Gastroesophageal sphincter (tissue), 4 donors: ENCODE data around the gene DYRK1A. TPM values are rescaled to one million over a fixed set of nuclear protein-coding genes. Genes with fewer than 3 reads are reported as not detected.

Experiments used
- ATAC-seq: fragments of 150-250 bp; one replicate; pipeline ENCODE4 v1.9.1; 2016; ENCODE audit warnings: mild to moderate bottlenecking, moderate library complexity
- H3K27ac ChIP-seq, 4 donors: fragments of 200-600 bp; sonication (generic) in 3 of 4; 1 replicate in 3 of 4; 2 replicates in 1 of 4; pipeline ENCODE4 v1.5.1; 2016 to 2019
- H3K27me3 ChIP-seq: fragments of 200-600 bp; sonication (generic); one replicate; pipeline ENCODE4 v1.5.1; 2019
- H3K36me3 ChIP-seq, 2 donors: fragments of 200-600 bp; sonication (generic); one replicate each; pipeline ENCODE4 v1.5.1; 2019; ENCODE audit warnings: control low read depth in 1 of 2
- H3K4me1 ChIP-seq, 3 donors: fragments of 200-600 bp; sonication (generic); 1 replicate in 2 of 3; 2 replicates in 1 of 3; pipeline ENCODE4 v1.5.1; 2016 to 2019; ENCODE audit warnings: control low read depth in 2 of 3
- H3K4me3 ChIP-seq, 2 donors: fragments of 200-600 bp; sonication (generic); one replicate each; pipeline ENCODE4 v1.5.1; 2019; ENCODE audit warnings: mild to moderate bottlenecking in 1 of 2, moderate library complexity in 1 of 2
- H3K9me3 ChIP-seq, 3 donors: fragments of 200-600 bp; sonication (generic); one replicate each; pipeline ENCODE4 v1.5.1; 2017 to 2019; ENCODE audit warnings: control low read depth in 2 of 3
- EP300 ChIP-seq: sonication (generic); formaldehyde crosslinking; IDR thresholded peaks from one replicate; pipeline ENCODE4 v1.6.1; 2017; ENCODE audit warnings: antibody characterized with exemption, mild to moderate bottlenecking
- POLR2A ChIP-seq, 2 donors: fragments of 450-650 bp; IDR thresholded peaks; one replicate each; pipeline ENCODE4 v1.6.1; 2017; ENCODE audit warnings: antibody characterized with exemption in 2 of 2, mild to moderate bottlenecking in 2 of 2, moderate library complexity in 1 of 2
- POLR2AphosphoS5 ChIP-seq: sonication (generic); formaldehyde crosslinking; IDR thresholded peaks from one replicate; pipeline ENCODE4 v1.6.1; 2017; ENCODE audit warnings: antibody characterized with exemption
- WGBS, 2 donors: methylation state at CpG; one replicate each; pipeline ENCODE4 v1.1.5; 2018; ENCODE audit warnings: low coverage in 1 of 2; 5-methylcytosine and 5-hydroxymethylcytosine counted together
- total RNA-seq, 4 donors: library from RNA; depleted of rRNA; stranded (reverse); fragments of >200 nt; gene quantifications; one replicate each; pipeline ENCODE4 v1.1.0, GENCODE V29; 2016
- TF ChIP-seq, protein P1 (sequence below), 4 experiments: fragments of 200-600 bp in 2 of 4; fragments of 450-650 bp in 2 of 4; sonication (generic) in 1 of 4; IDR thresholded peaks; one replicate each; pipeline ENCODE4 v1.5.1; 2017 to 2019; ENCODE audit warnings: antibody characterized with exemption in 4 of 4, mild to moderate bottlenecking in 2 of 4, moderate library complexity in 2 of 4

The DYRK1A gene
- total RNA-seq, 4 donors from 2014 or later: 85.1 to 102 (median 94.0) TPM

- Histone ChIP-seq H3K27ac (no peak overlapping the region), H3K9me3 (no peaks in the 10 kb centered on the region), H3K4me3 (no peak overlapping the region), H3K27me3 (no peaks in the 10 kb centered on the region), H3K36me3 (no peaks in the 10 kb centered on the region), H3K4me1 (no peaks in the 10 kb centered on the region)
- ATAC-seq: no peak
- TF ChIP-seq, protein P1, sequence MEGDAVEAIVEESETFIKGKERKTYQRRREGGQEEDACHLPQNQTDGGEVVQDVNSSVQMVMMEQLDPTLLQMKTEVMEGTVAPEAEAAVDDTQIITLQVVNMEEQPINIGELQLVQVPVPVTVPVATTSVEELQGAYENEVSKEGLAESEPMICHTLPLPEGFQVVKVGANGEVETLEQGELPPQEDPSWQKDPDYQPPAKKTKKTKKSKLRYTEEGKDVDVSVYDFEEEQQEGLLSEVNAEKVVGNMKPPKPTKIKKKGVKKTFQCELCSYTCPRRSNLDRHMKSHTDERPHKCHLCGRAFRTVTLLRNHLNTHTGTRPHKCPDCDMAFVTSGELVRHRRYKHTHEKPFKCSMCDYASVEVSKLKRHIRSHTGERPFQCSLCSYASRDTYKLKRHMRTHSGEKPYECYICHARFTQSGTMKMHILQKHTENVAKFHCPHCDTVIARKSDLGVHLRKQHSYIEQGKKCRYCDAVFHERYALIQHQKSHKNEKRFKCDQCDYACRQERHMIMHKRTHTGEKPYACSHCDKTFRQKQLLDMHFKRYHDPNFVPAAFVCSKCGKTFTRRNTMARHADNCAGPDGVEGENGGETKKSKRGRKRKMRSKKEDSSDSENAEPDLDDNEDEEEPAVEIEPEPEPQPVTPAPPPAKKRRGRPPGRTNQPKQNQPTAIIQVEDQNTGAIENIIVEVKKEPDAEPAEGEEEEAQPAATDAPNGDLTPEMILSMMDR (IDR thresholded peaks at IDR 0.05): no peak
- no peak for TF ChIP-seq POLR2AphosphoS5
- no peak for TF ChIP-seq EP300
- TF ChIP-seq POLR2A (IDR thresholded peaks at IDR 0.05): no peak
- WGBS, 2 donors: 66 to 76% methylated on average over 6 of the region's 6 CpGs
Measured at GRCh38 chr21:37571442-37571841, 204.9 kb downstream of the DYRK1A start.

DNA sequence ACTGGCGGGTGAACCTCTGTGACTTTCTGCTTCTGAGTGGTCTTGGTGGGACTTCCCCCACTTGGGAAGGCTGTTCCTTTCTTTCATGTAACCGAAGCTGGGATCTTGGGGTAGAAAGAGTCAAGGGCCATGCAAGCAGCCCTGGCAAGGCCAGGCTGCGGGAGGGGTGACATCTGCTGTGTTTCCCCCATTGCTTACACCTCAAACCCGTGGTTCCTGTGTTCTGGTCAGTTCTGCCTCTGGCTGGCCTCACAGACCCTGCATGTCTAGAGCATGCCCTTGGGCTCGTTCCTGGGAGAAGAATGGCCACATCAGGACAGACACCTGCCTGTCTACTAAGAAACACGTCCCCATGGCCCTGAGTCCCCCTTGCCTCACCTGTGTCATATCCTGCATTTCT is 207.7 kb downstream of the DYRK1A start:
- TF ChIP-seq EP300: no peak
- TF ChIP-seq, protein P1 (IDR thresholded peaks at IDR 0.05): no peak
- TF ChIP-seq POLR2AphosphoS5: no peak
- TF ChIP-seq POLR2A (IDR thresholded peaks at IDR 0.05): no peak
- WGBS, 2 donors: 93% methylated on average over 3 of the region's 6 CpGs; no CpG with 5 or more reads in 1 of the 2 donors
- Histone ChIP-seq H3K9me3 (peaks cover 0 to 17% (median 0%) of the 10 kb centered on the region in 3 donors), H3K4me1 (no peaks in the 10 kb centered on the region), H3K27me3 (no peaks in the 10 kb centered on the region), H3K4me3 (no peak overlapping the region), H3K36me3 (no peaks in the 10 kb centered on the region), H3K27ac (no peak overlapping the region)
- ATAC-seq: no peak

- no peaks in the 10 kb centered on the region for H3K4me1 ChIP-seq
- WGBS, 2 donors: 93% methylated on average over 3 of the region's 7 CpGs; no CpG with 5 or more reads in 1 of the 2 donors
- H3K36me3 ChIP-seq: no peaks in the 10 kb centered on the region
- no peaks in the 10 kb centered on the region for H3K27me3 ChIP-seq
- TF ChIP-seq POLR2AphosphoS5 (no peak), EP300 (no peak), POLR2A (IDR thresholded peaks at IDR 0.05) (no peak)
- TF ChIP-seq, protein P1 (IDR thresholded peaks at IDR 0.05): no peak
- no peak overlapping the region for H3K4me3 ChIP-seq
- ATAC-seq: no peak
- H3K27ac ChIP-seq: no peak overlapping the region
- H3K9me3 ChIP-seq: peaks cover 0 to 17% (median 0%) of the 10 kb centered on the region in 3 donors
Measured at GRCh38 chr21:37574751-37575150, 208.2 kb downstream of the DYRK1A start.

GRCh38 chr21:37575580-37575979 is 209.0 kb downstream of the DYRK1A start:
- no peak overlapping the region for H3K27ac ChIP-seq
- no peaks in the 10 kb centered on the region for H3K27me3 ChIP-seq
- H3K4me1 ChIP-seq: no peaks in the 10 kb centered on the region
- no peaks in the 10 kb centered on the region for H3K36me3 ChIP-seq
- no peak for ATAC-seq
- H3K9me3 ChIP-seq: peaks cover 0 to 17% (median 0%) of the 10 kb centered on the region in 3 donors
- 91% methylated on average over 10 of the region's 11 CpGs; no CpG with 5 or more reads in 1 of the 2 donors for WGBS, 2 donors
- H3K4me3 ChIP-seq: no peak overlapping the region
- no peak for TF ChIP-seq POLR2AphosphoS5
- TF ChIP-seq, protein P1 (IDR thresholded peaks at IDR 0.05): no peak
- TF ChIP-seq POLR2A (IDR thresholded peaks at IDR 0.05): no peak
- no peak for TF ChIP-seq EP300

Other genes with a start within 250 kb of the DYRK1A start
- 10 to 100 TPM; 67.0 to 72.3 (median 68.4) TPM for gene VPS26C, start 99.4 kb upstream of the DYRK1A start, total RNA-seq